Ovary (tissue), 9 donors: ENCODE measurements around the gene TUBA3C. TPM values are rescaled to one million over a fixed set of nuclear protein-coding genes. Genes with fewer than 3 reads are reported as not detected.

Experiments
- DNase-seq, 5 donors: peaks; one replicate each; pipeline ENCODE4 v3.0.0-alpha.2; 2019 to 2020
- H3K27ac ChIP-seq, 2 donors: fragments of 200-600 bp; one replicate each; pipeline versions ENCODE4 v1.5.1 to v1.8.0; 2019 to 2022
- H3K27me3 ChIP-seq: fragments of 200-600 bp; one replicate; pipeline ENCODE4 v1.8.0; 2022
- H3K36me3 ChIP-seq: fragments of 200-600 bp; sonication (generic); one replicate; pipeline ENCODE4 v1.5.1; 2019
- H3K4me1 ChIP-seq: one replicate; pipeline ENCODE4 v1.8.1; 2013; ENCODE audit warnings: mild to moderate bottlenecking, moderate library complexity; ENCODE audit not compliant: insufficient read depth
- H3K4me3 ChIP-seq: fragments of 200-600 bp; sonication (generic); one replicate; pipeline ENCODE4 v1.5.1; 2017
- H3K9me3 ChIP-seq, 2 donors: fragments of 200-600 bp in 1 of 2; sonication (generic) in 1 of 2; one replicate each; pipeline versions ENCODE4 v1.5.1 to v1.8.1; 2013 to 2019; ENCODE audit warnings: mild to moderate bottlenecking in 1 of 2, moderate library complexity in 1 of 2
- EP300 ChIP-seq: sonication (generic); formaldehyde crosslinking; IDR thresholded peaks from one replicate; pipeline ENCODE4 v1.6.1; 2017; ENCODE audit warnings: antibody characterized with exemption
- POLR2A ChIP-seq: fragments of 450-650 bp; IDR thresholded peaks from one replicate; pipeline ENCODE4 v1.6.1; 2017; ENCODE audit warnings: antibody characterized with exemption, mild to moderate bottlenecking, moderate library complexity
- WGBS, 3 donors: extraction: QIAGEN DNeasy Blood & Tissue Kit in 1 of 3; methylation state at CpG; one replicate each; pipeline versions ENCODE4 v1.1.5 to v1.1.7; 2013 to 2017; 5-methylcytosine and 5-hydroxymethylcytosine counted together
- intact Hi-C, 4 donors: fragments of 100-400 bp; cut with DNase I; formaldehyde crosslinking; loops; one replicate each; pipeline versions ENCODE4 v1.11.0 to v1.15.1; 2022 to 2023
- polyA plus RNA-seq, 2 donors: library from polyadenylated mRNA; stranded (reverse); fragments of 200-250 nt in 1 of 2; fragments of 350-450 nt in 1 of 2; fragmentation: Illumina TruSeq in 1 of 2; extraction: RNeasy Lipid Tissue Mini Kit (QIAGEN cat#74804) in 1 of 2; gene quantifications; one replicate each; pipeline ENCODE4 v1.2.3, GENCODE V29; 2013 to 2014
- total RNA-seq, 7 donors: library from RNA; depleted of rRNA in 2 of 7; stranded (reverse); fragments of >200 nt in 2 of 7; fragmentation: NEBNext Ultra II Directional in 3 of 7; extraction: Animal tissue kit (Norgen Biotek cat#: 25700) in 3 of 7; gene quantifications; one replicate each; pipeline versions ENCODE4 v1.1.0 to v1.2.4, GENCODE V29; 2016 to 2023
- TF ChIP-seq, protein P1 (sequence below), 3 donors: fragments of 450-650 bp in 2 of 3; fragments of 200-600 bp in 1 of 3; IDR thresholded peaks; one replicate each; pipeline versions ENCODE4 v1.5.1 to v1.8.0; 2016 to 2022; ENCODE audit warnings: antibody characterized with exemption in 3 of 3, mild to moderate bottlenecking in 1 of 3
- donor health status: DM: no; HTN: no; CAD: no; lungs with moderate emphysema.
- donor health status: DM: no; HTN: no; CAD: no.
- donor health status: Bipolar disorder and iron deficiency.
- donor health status: DM: yes; HTN: yes; CAD: no.
- donor health status: DM: no; HTN: no; CAD: no.
- donor health status: DM: yes; HTN: yes; CAD: no.

The TUBA3C gene
- total and polyA plus RNA-seq, 9 donors: not detected

DNA sequence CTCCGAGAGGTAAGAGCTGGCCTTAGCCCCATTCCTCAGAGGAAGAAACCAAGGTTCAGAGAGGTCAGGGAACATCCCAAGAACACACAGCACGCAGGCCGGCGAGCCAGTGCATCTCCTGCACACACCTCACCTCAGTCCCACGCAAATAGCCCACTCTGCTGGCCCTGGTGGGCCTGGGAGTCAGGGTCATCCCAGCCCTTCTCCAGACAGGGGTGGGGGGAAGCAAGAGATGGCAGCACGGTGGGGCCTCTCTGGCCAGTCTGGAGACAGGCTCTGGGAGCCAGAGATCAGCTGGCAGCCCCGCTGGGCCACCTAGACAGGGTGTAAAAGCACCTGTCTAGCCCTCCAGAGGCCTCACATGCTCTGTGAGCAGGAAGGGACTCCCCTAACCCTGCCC is 26.8 kb downstream of the TUBA3C start:
- Histone ChIP-seq H3K4me1 (no peaks in the 10 kb centered on the region), H3K27me3 (no peaks in the 10 kb centered on the region), H3K36me3 (no peaks in the 10 kb centered on the region), H3K9me3 (no peaks in the 10 kb centered on the region), H3K4me3 (no peak overlapping the region), H3K27ac (no peak overlapping the region)
- 67 to 75% (median 73%) methylated on average over 7 of the region's 7 CpGs for WGBS, 3 donors
- TF ChIP-seq, protein P1, sequence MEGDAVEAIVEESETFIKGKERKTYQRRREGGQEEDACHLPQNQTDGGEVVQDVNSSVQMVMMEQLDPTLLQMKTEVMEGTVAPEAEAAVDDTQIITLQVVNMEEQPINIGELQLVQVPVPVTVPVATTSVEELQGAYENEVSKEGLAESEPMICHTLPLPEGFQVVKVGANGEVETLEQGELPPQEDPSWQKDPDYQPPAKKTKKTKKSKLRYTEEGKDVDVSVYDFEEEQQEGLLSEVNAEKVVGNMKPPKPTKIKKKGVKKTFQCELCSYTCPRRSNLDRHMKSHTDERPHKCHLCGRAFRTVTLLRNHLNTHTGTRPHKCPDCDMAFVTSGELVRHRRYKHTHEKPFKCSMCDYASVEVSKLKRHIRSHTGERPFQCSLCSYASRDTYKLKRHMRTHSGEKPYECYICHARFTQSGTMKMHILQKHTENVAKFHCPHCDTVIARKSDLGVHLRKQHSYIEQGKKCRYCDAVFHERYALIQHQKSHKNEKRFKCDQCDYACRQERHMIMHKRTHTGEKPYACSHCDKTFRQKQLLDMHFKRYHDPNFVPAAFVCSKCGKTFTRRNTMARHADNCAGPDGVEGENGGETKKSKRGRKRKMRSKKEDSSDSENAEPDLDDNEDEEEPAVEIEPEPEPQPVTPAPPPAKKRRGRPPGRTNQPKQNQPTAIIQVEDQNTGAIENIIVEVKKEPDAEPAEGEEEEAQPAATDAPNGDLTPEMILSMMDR (IDR thresholded peaks at IDR 0.05): no peak
- TF ChIP-seq POLR2A (no peak), EP300 (no peak)
- intact Hi-C loops: no loop called here
- DNase-seq: no peak

DNA sequence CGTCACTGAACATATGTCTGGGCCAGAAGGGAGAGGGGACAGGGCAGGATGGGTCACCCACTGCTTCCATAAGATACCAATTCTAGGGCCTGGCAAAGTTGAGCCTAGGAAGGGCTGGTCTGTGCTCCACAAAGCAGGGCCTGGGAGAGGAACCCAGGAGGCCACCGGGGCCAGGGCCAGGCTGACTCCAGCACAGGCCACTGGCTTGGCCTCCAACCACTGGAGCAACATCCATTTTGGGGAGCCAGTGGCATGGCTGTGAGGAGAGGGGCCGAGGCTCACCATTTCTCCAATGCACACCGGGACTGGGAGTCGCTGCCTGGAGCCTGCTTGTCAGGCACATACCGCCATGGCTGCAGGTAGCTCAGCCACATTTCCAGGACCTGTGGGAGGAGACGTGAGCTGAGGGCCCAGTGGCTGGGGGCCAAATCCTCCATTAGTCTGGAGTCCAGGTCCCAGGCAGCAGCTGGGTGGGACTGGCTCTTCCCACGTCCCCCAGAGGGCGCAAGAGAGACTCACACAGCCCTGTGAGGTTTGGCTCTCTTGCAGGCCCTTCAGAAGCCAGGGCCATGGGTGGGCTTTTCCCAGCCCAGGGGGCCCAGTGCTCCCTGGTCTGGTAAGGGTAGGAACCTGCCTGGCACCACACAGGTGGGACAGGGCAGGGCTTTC is 27.7 kb downstream of the TUBA3C start:
- H3K9me3 ChIP-seq: no peaks in the 10 kb centered on the region
- H3K27me3 ChIP-seq: no peaks in the 10 kb centered on the region
- 66 to 82% (median 72%) methylated on average over 9 of the region's 9 CpGs for WGBS, 3 donors
- H3K36me3 ChIP-seq: no peaks in the 10 kb centered on the region
- H3K4me3 ChIP-seq: no peak overlapping the region
- no peak overlapping the region for H3K27ac ChIP-seq
- DNase-seq: no peak
- TF ChIP-seq POLR2A (no peak), EP300 (no peak)
- TF ChIP-seq, protein P1 (IDR thresholded peaks at IDR 0.05): no peak
- no peaks in the 10 kb centered on the region for H3K4me1 ChIP-seq
- intact Hi-C loops: no loop called here

DNA sequence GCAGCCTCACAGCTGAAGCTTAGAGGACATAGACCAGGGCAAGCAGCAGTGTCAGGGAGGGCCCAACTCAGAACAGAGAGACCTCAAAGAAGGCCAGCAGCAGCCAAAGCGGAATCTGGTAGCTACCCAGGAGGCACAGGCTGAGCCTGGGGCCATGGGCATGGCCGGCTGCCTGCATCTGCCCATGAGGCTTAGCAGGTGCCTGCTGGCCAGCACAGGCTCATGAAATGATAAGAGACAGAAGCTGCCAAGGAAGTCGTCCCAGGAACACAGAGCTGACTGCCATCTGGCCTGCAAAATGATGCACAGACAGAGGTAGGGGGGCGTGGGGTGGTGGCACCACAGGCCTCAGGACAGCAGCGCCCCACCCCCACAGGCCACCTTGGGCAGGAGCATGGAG is 29.2 kb downstream of the TUBA3C start:
- intact Hi-C loops: no loop called here
- Histone ChIP-seq H3K36me3 (no peaks in the 10 kb centered on the region), H3K27me3 (no peaks in the 10 kb centered on the region), H3K9me3 (no peaks in the 10 kb centered on the region), H3K4me3 (no peak overlapping the region), H3K27ac (no peak overlapping the region), H3K4me1 (no peaks in the 10 kb centered on the region)
- TF ChIP-seq, protein P1 (IDR thresholded peaks at IDR 0.05): no peak
- DNase-seq: no peak
- 49 to 66% (median 64%) methylated on average over 5 of the region's 5 CpGs for WGBS, 3 donors

DNA sequence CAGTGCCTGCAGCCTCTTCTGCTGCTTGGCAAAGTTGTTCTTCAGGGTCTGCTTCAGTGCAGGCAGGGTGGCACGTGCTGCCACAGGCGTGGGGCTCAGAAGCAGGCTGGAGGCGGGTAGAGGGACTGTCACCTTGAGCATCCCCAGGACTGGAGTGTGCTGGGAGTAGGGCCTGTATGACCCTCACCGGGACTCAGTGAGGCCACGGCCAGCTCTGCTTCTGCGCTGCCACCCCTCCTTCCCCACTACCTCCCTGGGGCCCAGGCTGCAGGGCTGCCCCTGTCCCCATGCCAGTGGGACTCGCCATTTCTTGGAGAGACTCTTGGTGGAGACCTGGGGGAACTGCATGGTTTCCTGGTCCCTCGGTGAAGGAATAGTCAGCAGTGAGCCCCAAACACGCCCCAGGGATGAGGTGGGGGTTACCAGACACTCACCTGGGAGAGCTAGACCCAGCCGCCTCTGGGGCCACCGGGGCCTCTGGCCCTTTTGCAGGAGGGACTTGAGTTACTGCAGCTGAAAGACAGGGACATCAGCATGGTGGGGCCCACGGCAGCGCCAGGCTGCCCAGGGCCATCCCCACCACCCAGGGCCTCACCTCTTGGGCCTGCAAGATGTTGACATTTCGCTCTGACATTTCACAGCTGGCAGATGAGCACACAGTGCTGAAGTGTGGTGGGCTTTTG is 29.9 kb downstream of the TUBA3C start:
- Histone ChIP-seq H3K9me3 (no peaks in the 10 kb centered on the region), H3K4me1 (no peaks in the 10 kb centered on the region), H3K36me3 (no peaks in the 10 kb centered on the region), H3K27ac (no peak overlapping the region), H3K27me3 (no peaks in the 10 kb centered on the region), H3K4me3 (no peak overlapping the region)
- intact Hi-C loops: no loop called here
- TF ChIP-seq EP300 (no peak), POLR2A (no peak)
- TF ChIP-seq, protein P1 (IDR thresholded peaks at IDR 0.05): no peak
- WGBS, 3 donors: 73 to 86% (median 75%) methylated on average over 10 to 14 of the region's 14 CpGs
- DNase-seq: no peak
